Measurements from ENCODE around the gene RTP3. TPM values are rescaled to one million over a fixed set of nuclear protein-coding genes. Genes with fewer than 3 reads are reported as not detected.

RTP3 gene
- total RNA-seq, 2 donors from 2014 or later = not detected

GRCh38 chr3:46470831-46471230, 26.9 kb upstream of the RTP3 start:
- TF ChIP-seq CTCF (IDR thresholded peaks at IDR 0.05) = no peak
- no peak for DNase-seq
- H3K4me1 ChIP-seq = no peaks in the 10 kb centered on the region
- no peak overlapping the region for H3K27ac ChIP-seq
- intact Hi-C loops (cut with DNase I) = no loop called here
- no peaks in the 10 kb centered on the region for H3K36me3 ChIP-seq
- H3K4me3 ChIP-seq = no peak overlapping the region
- no peaks in the 10 kb centered on the region for H3K9me3 ChIP-seq
- H3K27me3 ChIP-seq = no peaks in the 10 kb centered on the region
- no peak overlapping the region for H3K9ac ChIP-seq (ENCODE audit: low read depth in 2 of 2, low read length in 2 of 2)

- no peaks in the 10 kb centered on the region for H3K27me3 ChIP-seq
- no peak for DNase-seq
- H3K4me1 ChIP-seq = no peaks in the 10 kb centered on the region
- no peak overlapping the region for H3K9ac ChIP-seq (ENCODE audit: low read depth in 2 of 2, low read length in 2 of 2)
- H3K36me3 ChIP-seq = no peaks in the 10 kb centered on the region
- no peak overlapping the region for H3K27ac ChIP-seq
- intact Hi-C loops (cut with DNase I) = no loop called here
- TF ChIP-seq CTCF (IDR thresholded peaks at IDR 0.05) = no peak
- H3K9me3 ChIP-seq = no peaks in the 10 kb centered on the region
- no peak overlapping the region for H3K4me3 ChIP-seq
These were observed 26.3 kb upstream of the RTP3 start for GRCh38 chr3:46471371-46471914.

- intact Hi-C loops (cut with DNase I) = no loop called here
- Histone ChIP-seq H3K4me3 (no peak overlapping the region), H3K27ac (no peak overlapping the region), H3K36me3 (no peaks in the 10 kb centered on the region), H3K4me1 (no peaks in the 10 kb centered on the region), H3K9ac (ENCODE audit: low read depth in 2 of 2, low read length in 2 of 2) (no peak overlapping the region), H3K9me3 (no peaks in the 10 kb centered on the region), H3K27me3 (no peaks in the 10 kb centered on the region)
- no peak for TF ChIP-seq CTCF (IDR thresholded peaks at IDR 0.05)
- DNase-seq = no peak
These were observed 25.0 kb upstream of the RTP3 start for GRCh38 chr3:46472736-46473135.

GRCh38 chr3:46477145-46477544, 20.6 kb upstream of the RTP3 start:
- no peaks in the 10 kb centered on the region for H3K9me3 ChIP-seq

GRCh38 chr3:46477756-46478155, 20.0 kb upstream of the RTP3 start:
- Histone ChIP-seq H3K27me3 (no peaks in the 10 kb centered on the region), H3K9ac (ENCODE audit: low read depth in 2 of 2, low read length in 2 of 2) (no peak overlapping the region), H3K27ac (no peak overlapping the region), H3K36me3 (no peaks in the 10 kb centered on the region), H3K9me3 (no peaks in the 10 kb centered on the region), H3K4me1 (no peaks in the 10 kb centered on the region), H3K4me3 (no peak overlapping the region)
- intact Hi-C loops (cut with DNase I) = no loop called here
- no peak for TF ChIP-seq CTCF (IDR thresholded peaks at IDR 0.05)
- DNase-seq = no peak

More at GRCh38 chr3:46477145-46477544, 20.6 kb upstream of the RTP3 start:
- H3K27ac ChIP-seq = no peak overlapping the region
- no peak overlapping the region for H3K9ac ChIP-seq (ENCODE audit: low read depth in 2 of 2, low read length in 2 of 2)
- TF ChIP-seq CTCF (IDR thresholded peaks at IDR 0.05) = no peak
- no peak for DNase-seq
- no peak overlapping the region for H3K4me3 ChIP-seq
- no peaks in the 10 kb centered on the region for H3K4me1 ChIP-seq
- no peaks in the 10 kb centered on the region for H3K36me3 ChIP-seq
- no peaks in the 10 kb centered on the region for H3K27me3 ChIP-seq
- intact Hi-C loops (cut with DNase I) = no loop called here

All from colonic mucosa (tissue), 4 donors.